Mammary epithelial cell (primary cell): Measurements from ENCODE around the gene MBNL2.

ENCODE experiments used
- EZH2 ChIP-seq: IDR thresholded peaks from 2 replicates; pipeline ENCODE4 v1.6.1; 2012; ENCODE audit warnings: low read length, inconsistent platforms, borderline replicate concordance
- TF ChIP-seq, protein P1 (sequence below), 2 donors: IDR thresholded peaks in 1 of 2; conservative IDR thresholded peaks in 1 of 2; 2 replicates each; pipeline ENCODE4 v1.5.1; 2011 to 2012; ENCODE audit warnings: inconsistent platforms in 2 of 2, low read length in 2 of 2, mild to moderate bottlenecking in 2 of 2, control low read depth in 1 of 2, low read depth in 1 of 2; ENCODE audit not compliant: insufficient read depth in 1 of 2; ENCODE audit errors: extremely low read depth in 1 of 2

- TF ChIP-seq, protein P1, sequence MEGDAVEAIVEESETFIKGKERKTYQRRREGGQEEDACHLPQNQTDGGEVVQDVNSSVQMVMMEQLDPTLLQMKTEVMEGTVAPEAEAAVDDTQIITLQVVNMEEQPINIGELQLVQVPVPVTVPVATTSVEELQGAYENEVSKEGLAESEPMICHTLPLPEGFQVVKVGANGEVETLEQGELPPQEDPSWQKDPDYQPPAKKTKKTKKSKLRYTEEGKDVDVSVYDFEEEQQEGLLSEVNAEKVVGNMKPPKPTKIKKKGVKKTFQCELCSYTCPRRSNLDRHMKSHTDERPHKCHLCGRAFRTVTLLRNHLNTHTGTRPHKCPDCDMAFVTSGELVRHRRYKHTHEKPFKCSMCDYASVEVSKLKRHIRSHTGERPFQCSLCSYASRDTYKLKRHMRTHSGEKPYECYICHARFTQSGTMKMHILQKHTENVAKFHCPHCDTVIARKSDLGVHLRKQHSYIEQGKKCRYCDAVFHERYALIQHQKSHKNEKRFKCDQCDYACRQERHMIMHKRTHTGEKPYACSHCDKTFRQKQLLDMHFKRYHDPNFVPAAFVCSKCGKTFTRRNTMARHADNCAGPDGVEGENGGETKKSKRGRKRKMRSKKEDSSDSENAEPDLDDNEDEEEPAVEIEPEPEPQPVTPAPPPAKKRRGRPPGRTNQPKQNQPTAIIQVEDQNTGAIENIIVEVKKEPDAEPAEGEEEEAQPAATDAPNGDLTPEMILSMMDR (conservative IDR thresholded peaks at IDR 0.05 in 1 of 2, IDR thresholded peaks at IDR 0.05 in 1 of 2; ENCODE audit: extremely low read depth in 1 of 2, insufficient read depth in 1 of 2, low read depth in 1 of 2, low read length in 2 of 2), result no peak
- TF ChIP-seq EZH2, result no peak
Observed at GRCh38 chr13:97438856-97439595, 216.9 kb downstream of the MBNL2 start.
